ENCODE measurements around the gene PRR7. TPM values are rescaled to one million over a fixed set of nuclear protein-coding genes. Genes with fewer than 3 reads are reported as not detected.

The PRR7 gene
- total RNA-seq, 1 donor from 2014 or later: 0.40 TPM

DNA sequence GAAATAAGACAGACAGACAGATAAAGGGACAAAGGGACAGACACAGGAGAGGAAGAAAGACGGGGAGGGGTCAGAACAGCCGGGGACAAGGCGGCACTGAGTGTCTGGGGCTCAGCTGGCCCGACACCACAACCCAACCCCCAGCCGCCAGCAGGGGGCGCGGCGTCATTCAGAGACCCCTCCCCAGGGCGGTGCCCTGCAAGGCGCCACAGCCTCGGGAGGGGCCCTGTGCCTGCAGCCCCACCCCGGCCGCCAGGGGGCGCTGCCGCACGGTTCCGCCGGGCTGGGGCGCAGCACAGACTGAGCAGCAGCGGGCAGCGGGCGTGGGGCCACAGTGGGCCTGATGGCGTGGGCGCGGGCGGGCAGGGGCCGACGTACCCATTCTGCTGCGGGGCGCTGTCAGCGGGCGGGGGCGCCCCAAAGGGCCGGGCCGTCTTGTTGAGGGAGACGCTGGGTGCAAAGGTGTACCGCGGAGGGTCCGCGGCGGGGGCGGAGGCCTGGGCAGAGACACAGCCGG is 44.9 kb downstream of the PRR7 start:
- peak; percentile 4 for ATAC-seq
- DNase-seq: no peak
- intact Hi-C loops (cut with micrococcal nuclease): no loop called here

DNA sequence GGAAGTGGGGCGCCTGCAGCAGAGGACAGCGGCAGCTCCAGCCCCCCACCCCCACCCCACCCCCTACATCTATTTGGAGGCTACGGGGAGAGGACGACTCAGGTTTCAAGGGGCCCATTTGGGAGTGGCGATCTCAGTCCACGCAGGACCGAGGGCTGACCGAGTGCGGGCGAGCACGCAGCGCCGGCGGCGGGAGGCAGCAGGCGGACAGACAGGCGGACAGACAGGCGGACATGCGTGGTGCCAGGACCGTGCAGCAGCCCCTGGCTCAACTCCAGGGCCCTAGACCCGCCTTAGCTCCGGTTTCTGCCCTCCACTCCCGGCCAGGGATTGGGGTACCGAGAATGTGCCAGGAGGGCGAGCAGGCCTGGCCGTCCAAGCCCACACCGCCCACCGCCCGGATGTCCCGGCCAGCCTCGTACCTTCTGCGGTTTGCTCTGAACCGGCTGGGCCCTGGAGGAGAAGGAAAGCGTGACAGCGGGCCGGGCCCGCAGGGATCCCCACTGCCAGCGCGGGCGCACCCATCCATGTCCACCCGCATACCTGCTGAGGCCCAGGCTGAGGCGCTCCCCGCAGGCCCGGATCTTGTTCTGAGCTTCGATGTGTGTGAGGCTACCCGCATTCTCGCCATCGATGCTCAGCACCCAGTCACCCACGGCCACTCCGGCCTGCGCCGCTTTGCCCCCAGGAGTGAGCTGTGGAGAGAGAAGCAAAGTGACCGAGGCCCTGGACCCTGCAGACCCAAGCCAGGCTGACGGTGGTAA is 45.6 kb downstream of the PRR7 start:
- intact Hi-C loops (cut with micrococcal nuclease): no loop called here
- DNase-seq (no peak), ATAC-seq (no peak)

DNA sequence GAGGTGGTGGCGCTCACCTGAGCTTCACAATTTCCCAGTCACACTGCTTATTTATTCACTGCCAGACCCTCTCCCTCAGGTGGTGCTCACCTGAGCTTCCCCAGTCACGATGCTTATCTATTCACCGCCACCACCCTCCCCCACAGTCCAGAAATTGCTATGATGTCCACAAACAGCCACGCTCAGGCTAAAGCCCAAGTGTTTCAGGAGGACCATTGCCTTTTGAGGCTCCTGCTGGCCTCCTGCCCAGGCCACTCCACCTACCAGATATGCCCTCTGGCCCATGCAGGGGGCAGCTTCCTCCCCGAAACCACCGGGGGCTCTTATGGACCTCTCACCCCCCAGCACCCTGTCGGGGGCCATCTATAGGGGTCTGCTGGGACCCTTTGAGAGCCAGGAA is 46.2 kb downstream of the PRR7 start:
- DNase-seq (no peak), ATAC-seq (no peak)
- intact Hi-C loops (cut with micrococcal nuclease): no loop called here

- intact Hi-C loops (cut with micrococcal nuclease): no loop called here
- DNase-seq (no peak), ATAC-seq (no peak)
Measured at GRCh38 chr5:177493795-177494345, 47.3 kb downstream of the PRR7 start.

- intact Hi-C loops (cut with micrococcal nuclease): no loop called here
- ATAC-seq (peak; percentile 1), DNase-seq (peak; percentile 70)
Measured at GRCh38 chr5:177494346-177495195, 48.0 kb downstream of the PRR7 start.

- ATAC-seq (no peak), DNase-seq (peak; percentile 71)
- intact Hi-C loops (cut with micrococcal nuclease): no loop called here
Measured at GRCh38 chr5:177495243-177496060, 48.8 kb downstream of the PRR7 start.

GRCh38 chr5:177496070-177496726 is 49.6 kb downstream of the PRR7 start:
- no peak for DNase-seq
- ATAC-seq: no peak
- intact Hi-C loops (cut with micrococcal nuclease): no loop called here

DNA sequence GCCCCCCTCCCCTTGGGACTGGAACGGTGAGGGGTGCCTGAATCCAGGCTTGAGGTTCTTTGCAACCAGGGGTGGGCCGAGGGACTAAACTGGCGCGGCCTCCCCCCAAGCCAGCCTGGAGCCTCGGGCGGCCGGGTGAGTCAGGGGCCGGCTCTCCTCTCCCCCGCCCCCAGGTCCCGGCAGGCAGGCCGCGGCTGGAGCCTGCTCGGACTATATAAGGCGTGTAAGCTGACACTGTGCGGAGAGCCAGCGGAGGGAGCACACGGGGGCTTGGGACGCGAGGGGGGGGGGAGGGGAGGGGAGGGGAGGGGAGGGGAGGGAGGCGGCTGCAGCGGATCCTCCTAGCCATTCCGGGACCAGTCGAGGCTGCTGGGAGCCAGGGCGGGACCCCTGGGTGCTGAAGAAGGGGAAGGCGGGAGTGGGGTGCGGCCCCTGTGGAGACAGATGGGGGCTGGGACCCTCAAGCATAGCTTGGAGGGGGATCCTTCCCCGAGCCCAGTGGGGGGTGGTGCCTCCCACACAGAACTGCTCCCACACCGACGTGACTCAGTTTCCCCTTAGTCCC is 50.2 kb downstream of the PRR7 start:
- ATAC-seq (peak; percentile 65), DNase-seq (peak; percentile 85)
- intact Hi-C loops (cut with micrococcal nuclease): no loop called here

GRCh38 chr5:177497292-177498012 is 50.8 kb downstream of the PRR7 start, which contains the start of gene PDLIM7:
Gene PDLIM7, minus strand, starts transcription at chr5:177497604. Its CDS starts 1,092 bp downstream, at chr5:177496512.
- intact Hi-C loops (cut with micrococcal nuclease): no loop called here
- ATAC-seq: peak; percentile 89
- peak; percentile 98 for DNase-seq

- intact Hi-C loops (cut with micrococcal nuclease): no loop called here
- peak; percentile 8 for ATAC-seq
- peak; percentile 71 for DNase-seq
Measured at GRCh38 chr5:177498013-177498787, 51.6 kb downstream of the PRR7 start.

DNA sequence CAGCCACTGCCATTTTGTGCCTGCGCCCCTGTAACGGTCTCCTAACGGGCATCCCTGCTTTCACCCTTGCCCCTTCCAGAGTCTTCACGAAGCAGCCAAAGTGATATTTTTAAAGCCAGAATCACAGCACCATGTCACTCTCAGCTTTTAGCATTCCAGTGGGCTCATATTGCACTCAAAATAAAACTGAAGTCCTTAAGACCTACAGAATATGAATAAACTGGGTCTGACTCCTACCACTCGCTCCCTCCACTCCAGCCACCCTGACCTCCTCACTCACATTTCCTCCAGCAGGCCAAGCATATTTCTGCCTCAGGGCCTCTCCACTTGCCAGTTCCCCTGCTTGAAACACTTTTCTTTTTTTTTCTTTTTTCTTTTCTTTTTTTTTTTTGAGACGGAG is 53.2 kb downstream of the PRR7 start:
- intact Hi-C loops (cut with micrococcal nuclease): loop anchor here (5.0 kb wide), 1 partner anchor 113 kb away; no protein-coding TSS in a partner anchor
- DNase-seq (no peak), ATAC-seq (no peak)

GRCh38 chr5:177500685-177501522 is 54.3 kb downstream of the PRR7 start:
- ATAC-seq (peak; percentile 33), DNase-seq (peak; percentile 97)
- intact Hi-C loops (cut with micrococcal nuclease): loop anchor here (5.0 kb wide), 1 partner anchor 114 kb away; no protein-coding TSS in a partner anchor

DNA sequence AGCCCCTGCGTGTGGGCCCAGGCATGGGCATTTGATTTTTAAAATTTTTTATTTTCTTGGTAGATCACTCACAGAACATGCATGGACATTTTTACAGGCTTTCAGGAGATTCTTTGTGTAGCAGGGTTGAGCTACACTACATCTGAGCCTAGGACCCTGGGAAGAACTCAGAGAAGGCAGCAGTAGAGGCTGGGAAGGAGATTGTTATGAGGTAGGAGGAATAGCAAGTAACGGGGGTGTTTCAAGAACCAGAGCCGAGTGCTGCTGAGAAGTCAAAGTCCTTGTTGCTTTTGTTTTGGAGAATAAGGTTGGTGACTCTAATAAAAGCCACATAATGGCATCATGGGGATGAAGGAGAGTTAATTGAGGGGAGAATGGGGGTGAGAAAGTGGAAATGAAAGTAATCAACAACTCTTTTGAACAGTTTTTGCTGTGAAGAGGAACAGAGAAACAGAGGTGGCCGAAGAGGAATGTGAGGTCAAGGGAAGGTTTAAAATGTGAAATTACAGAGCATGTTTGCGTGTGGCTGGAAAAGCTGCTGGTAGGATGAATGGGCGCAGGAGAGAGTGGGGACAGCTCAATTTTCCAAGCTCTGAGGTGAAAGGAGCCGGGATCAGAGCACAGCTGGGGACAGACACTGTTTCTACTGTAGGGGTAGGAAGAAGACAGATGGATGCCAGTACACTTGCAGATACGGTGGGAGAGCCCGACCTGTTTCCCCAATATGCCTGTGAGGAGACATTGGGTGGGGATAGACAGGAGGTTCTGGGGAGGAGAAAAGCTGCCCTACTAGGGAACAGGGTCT is 55.5 kb downstream of the PRR7 start:
- no peak for ATAC-seq
- DNase-seq: no peak
- intact Hi-C loops (cut with micrococcal nuclease): loop anchor here (5.0 kb wide), 1 partner anchor 115 kb away; no protein-coding TSS in a partner anchor

DNA sequence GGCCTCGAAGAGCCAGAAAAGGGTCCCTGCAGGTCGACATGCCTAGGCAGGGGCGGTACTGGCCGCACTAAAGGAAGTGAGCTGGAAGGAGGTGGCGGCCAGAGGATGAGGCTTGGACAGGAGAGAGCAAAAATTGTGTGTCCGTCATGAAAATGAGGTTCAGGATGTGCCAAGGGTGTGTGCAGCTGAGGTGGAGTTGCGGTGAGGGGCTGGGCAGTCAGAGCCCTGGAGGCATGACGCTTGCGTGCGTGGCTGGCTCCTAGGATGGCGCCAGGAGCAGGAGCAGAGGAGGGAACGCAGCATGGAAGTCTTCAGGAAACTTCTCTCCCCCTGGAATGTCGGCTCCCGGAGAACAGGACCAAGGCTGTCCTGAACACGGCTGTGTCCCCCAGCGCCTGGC is 56.3 kb downstream of the PRR7 start:
- ATAC-seq (no peak), DNase-seq (no peak)
- intact Hi-C loops (cut with micrococcal nuclease): loop anchor here (5.0 kb wide), 1 partner anchor 116 kb away; no protein-coding TSS in a partner anchor
